Amygdala (tissue), 56 donors: ENCODE results near the gene ATG4B.

Source experiments
- DNase-seq, 56 donors: peaks; one replicate each; lab custom pipeline; 2025; lab: John Stamatoyannopoulos, UW

ATG4B gene

GRCh38 chr2:241637795-241638660 is 535 bp downstream of the ATG4B start:
- no peak for DNase-seq

DNA sequence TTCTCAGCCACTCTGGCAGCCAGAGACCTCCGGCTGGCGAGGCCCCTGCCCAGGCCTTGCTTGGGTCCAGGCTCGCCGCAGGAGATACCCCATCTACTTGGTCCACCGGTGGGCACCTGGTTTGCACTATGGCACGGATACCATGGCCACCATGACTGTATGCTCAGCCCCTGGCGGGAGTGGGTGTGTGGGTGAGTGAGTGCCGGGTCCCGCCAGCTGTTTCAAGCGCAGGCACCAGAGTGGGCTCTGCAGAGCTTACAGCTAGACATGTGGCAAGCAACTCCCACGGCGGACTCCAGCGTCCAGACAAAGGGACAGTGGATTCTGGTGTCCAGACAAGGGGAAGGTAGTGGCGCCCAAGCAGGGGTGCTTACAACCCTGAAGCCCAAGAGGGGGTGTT is 1.4 kb downstream of the ATG4B start:
- no peak for DNase-seq

DNA sequence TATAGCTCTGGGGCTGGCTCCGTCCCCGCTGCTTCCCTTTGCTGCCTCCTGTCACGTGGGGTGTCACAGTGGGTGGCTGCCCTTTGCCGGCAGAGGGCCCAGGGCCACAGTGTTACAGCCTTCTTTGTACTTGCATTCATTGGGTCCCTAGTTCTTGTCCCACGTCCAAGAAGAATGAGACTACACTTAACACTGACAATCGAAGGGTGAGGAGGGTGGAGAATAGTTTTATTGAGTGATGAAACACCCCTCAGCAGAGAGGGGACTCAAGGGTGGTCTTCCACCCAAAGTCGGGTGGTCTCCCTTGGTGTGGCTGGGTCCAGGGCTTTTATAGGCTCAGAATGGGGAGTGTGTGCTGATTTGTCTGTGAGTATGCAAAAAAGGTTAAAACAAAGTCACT is 1.9 kb downstream of the ATG4B start:
- no peak for DNase-seq

- DNase-seq: no peak
These were observed 2.8 kb downstream of the ATG4B start for GRCh38 chr2:241640165-241640795.

- no peak for DNase-seq
These were observed 4.1 kb downstream of the ATG4B start for GRCh38 chr2:241641631-241642030.

GRCh38 chr2:241645056-241645914 is 7.8 kb downstream of the ATG4B start:
- DNase-seq: no peak

DNA sequence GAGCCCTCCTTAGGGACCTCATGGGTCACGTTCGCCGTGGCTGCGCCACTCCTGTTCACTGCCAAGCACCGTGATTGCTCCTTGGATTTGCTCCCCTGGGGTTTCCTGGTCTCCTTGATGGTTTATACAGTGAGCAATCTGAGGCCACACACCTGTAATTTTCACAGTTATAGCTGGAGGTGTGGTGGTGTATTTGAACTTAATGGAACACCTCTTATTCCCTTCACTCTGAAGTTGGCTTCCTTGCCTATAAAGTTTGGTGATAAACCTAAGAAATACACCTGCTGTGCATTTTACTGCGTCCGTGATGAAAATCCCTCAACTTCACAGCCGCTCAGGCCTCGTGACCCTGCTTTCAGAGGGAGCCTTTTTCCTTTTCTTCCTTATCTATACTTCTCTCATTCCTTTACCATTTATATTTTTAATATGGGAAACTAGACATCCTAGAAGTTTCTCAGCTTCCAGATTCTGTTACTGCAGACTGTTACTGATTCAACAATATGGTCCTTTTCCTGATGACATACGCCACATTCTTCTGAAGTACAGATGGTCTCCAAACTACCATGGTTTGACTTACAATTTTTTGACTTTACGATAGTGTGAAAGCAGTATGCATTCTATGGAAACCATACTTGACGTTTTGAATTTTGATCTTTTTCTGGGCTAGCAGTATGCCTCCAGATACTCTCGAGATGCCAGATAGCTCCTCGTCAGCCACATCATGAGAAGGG is 8.6 kb downstream of the ATG4B start:
- no peak for DNase-seq

DNA sequence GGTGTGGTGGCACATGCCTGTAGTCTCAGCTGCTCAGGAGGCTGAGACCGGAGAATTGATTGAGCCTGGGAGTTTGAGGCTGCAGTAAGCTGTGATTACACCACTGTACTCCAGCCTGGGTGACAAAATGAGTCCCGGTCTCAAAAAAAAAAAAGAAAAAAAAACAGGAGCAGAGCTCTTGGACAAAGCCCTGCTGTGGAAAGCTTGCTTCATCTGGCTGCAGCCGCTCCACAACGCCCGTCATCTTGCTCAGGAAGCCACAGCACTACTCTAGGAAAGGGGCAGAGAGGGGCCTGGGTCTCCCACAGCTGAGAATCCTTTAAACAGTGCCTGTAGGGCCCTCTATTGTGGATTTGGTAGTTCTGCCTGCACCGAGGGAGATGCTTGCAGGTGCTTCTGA is 11.0 kb downstream of the ATG4B start:
- no peak for DNase-seq

DNA sequence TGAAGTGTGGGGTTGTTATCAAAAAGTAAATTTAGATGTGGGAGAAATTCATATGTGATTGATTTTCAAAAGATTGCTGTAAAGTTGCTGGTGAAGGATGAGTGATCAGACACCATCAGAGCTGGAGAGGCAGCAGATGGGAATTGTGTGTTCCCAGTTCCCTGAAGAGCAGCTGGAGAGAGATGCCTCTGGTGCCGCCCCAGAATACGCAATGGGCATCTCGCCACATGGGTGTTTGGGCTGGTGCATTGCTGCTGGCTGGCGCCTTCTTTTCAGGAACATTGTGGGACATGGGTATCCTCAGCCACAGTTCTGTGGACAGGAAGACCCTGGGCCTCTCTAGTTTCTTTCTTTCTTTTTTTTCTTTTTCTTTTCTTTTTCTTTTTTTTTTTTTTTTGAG is 11.9 kb downstream of the ATG4B start:
- peak in 2 of 56 donors; percentile 6 to 18 for DNase-seq

DNA sequence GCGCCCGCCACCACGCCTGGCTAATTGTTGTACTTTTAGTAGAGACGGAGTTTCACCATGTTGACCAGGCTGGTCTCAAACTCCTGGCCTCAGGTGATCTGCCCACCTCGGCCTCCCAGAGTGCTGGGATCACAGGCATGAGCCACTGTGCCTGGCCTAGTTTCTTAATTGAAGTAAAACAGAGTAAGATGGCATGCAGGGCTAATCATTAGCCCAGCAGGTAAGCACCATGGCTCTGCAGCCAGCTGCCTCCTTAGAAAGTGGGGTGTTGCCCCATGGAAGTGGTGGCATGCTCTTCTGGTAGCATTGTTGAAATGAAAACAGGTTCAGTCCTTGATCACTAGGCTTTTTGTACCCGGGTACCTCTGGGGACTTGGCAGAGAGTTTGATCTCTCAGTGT is 12.4 kb downstream of the ATG4B start:
- no peak for DNase-seq

DNA sequence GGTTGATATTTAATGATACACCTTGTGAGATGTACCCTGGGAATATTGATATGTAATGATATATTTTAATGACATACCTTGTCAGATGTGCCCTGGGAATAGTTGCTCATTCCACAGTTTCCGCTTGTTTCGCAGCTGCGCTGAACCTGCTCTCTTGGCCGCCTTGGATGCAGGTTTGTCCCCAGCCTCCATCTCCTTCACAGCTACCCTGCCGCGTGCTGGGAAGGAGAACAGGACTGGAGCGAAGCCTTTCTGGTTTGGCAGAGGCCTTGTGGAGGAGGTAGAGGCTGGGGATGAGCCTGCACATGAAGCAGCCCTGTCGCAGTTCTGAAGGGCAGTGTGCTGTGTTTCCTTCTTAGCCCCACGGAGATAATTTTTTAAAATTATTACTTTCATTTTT is 14.6 kb downstream of the ATG4B start:
- DNase-seq: no peak

DNA sequence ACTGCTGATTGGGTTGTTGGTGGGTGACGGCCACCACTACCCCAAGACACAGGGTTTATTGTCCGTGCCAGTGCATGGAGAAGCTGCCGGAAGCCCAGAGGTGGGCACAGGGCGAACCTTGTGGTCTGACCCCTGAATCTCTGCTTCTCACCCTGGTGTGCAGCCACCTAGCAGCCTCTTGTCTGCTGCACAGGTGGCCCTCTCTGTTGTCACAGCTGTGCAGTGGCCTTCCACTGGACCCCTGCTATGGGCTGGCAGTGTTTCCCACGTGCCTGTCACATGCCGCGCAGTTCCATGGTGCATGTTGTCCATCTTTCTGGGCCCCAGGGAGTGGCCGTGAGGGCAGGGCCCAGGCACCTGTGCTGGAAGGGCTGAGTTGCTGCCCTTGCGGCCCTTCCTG is 15.2 kb downstream of the ATG4B start:
- no peak for DNase-seq

DNA sequence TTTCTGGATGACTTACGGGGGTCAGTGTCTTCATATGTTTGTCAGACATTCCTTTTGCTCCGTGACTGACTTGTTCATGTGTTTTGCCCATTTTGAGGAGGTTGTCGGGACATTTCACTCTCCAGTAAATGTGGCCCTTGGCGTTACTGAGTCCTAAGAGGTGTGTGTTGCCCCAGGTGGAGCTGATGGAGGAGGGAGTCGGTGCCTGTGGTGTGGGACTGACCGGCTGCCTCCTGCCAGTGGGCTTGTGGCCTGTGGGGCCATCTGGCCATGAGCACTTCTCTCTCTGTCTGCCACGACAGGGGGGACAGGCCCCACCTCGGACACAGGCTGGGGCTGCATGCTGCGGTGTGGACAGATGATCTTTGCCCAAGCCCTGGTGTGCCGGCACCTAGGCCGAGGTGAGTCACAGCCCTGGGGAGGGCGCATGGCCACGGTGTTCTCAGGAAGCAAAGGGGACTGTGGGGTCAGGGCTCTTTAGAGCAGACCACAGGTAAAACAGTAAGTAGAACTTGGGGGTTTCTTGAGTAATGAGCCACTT is 15.8 kb downstream of the ATG4B start:
- DNase-seq: no peak

DNA sequence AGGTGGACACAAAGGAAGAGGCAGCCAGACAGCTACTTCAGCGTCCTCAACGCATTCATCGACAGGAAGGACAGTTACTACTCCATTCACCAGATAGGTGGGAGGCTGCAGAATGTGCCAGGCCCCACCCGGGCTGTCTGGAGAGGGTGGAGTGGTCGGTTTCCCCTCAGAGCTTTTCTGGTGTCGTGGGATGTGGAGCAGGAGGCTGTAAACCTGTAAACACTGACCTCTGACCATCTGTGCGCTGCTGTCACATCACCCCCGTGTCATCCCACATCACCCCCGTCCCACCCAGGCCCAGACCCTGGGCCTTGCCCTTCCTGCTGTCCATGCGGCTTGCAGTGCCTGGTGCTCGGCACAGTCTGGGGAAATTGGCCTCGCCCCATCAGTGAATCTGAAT is 17.1 kb downstream of the ATG4B start:
- no peak for DNase-seq

DNA sequence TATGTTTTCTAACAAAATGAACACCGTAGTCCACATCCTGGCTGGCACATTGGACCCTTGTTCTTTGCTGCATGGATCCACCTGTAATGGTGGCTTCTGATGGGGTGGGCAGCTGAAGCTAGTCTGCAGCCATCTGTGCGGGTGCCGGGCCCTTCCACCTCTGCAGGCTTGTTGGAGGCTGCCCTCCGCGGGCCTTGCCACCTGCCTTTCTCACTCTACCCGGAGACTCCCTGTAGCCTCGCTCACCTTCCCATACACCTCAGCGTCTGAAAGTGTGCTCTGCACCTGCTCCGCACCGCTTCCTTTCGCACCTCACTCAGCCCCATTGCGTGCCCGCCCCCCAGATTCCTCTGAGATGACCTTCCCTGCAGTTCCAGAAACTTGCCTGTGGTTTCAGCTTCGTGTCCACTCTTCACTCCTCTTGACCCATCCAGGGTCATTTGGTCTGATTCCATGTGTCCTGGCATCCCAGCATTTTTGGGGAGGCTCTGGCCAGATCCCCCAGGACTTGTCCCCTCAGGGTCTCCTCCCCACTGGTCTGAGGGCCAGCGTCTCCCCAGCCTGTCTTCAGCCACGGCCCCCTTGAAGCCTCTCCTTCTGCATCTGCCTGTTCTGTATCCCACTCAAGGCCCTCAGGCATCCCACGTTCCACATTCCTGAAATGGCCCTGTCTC is 18.2 kb downstream of the ATG4B start:
- DNase-seq: no peak

DNA sequence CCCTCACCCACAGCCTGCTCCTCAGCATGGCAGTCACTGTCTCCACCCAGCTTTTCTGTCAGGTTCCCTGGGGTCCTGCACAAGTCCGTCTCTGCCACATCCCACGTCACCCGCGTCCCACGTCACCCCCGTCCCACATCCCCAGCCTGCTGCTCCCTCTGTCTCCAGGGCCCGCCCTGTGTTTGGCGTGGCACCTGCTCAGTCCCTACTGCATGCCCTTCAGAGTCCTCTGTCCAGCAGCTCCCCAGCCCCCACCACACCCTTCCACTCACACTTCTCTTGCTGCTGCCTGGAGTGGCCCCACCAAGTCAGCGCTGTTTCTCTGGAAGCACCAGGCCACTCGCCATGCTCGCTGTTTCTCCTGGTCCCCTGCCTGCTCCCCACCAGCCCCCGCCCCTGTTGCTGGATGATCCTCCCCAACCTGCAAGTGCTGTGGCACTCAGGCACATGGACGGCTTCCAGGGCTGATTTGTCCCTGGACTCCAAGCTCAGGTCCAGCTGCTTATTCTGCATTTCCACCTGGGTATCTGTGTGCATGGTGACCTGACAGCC is 18.8 kb downstream of the ATG4B start:
- DNase-seq: no peak

GRCh38 chr2:241657786-241658254 is 20.3 kb downstream of the ATG4B start:
- DNase-seq: no peak

DNA sequence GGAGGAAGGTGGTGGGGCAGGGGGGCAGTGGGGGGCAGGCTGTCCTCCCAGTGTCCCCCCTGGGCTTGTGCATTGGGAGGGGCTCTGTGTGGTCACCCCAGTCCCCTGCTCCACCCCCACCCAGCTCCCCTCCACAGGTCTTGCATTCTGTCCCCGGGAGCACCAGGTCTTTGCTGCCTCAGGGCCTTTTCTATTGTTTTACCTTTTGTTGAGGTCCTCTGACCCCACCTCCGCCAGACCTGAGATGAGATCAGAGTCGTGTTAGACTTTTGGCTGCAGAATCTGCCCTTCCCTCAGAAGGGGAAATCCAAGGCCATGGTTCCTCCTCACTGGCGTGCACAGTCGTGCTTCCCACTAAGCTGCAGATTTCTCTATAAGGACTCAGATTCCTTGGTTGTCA is 20.8 kb downstream of the ATG4B start:
- DNase-seq: no peak

GRCh38 chr2:241659150-241659739 is 21.8 kb downstream of the ATG4B start:
- peak in 41 of 56 donors; percentile 5 to 82 (median 45) for DNase-seq
